ENCODE data around the gene LMBRD1. TPM values are rescaled to one million over a fixed set of nuclear protein-coding genes. Genes with fewer than 3 reads are reported as not detected.
A peak's percentile ranks its signal among the peaks of the same experiment; 100 is the strongest.

LMBRD1 gene
- 40.7 and 41.4 TPM in 2 replicates for total RNA-seq
- long read RNA-seq, transcript LMBRD1-202 (16 exons, 2,264 nt) = major isoform, 134 of 147 reads
- long read RNA-seq, partial matches to known transcripts = 2 of 147 reads
- long read RNA-seq, other reads (novel, unspliced or antisense) = 3 of 147 reads

- TF ChIP-seq CTCF (IDR thresholded peaks at IDR 0.05) = peak; percentile 98
- no peaks in the 10 kb centered on the region for H3K36me3 Mint-ChIP-seq (ENCODE audit: unreplicated experiment)
- H3K27me3 Mint-ChIP-seq (ENCODE audit: unreplicated experiment) = no peaks in the 10 kb centered on the region
- DNase-seq (ENCODE audit: extremely low spot score, unreplicated experiment) = peak; percentile 98
- H3K4me1 Mint-ChIP-seq (ENCODE audit: unreplicated experiment) = peaks cover 19% of the 10 kb centered on the region
- peak within 1 kb of the TSS; percentile 91 for H3K27ac Mint-ChIP-seq (ENCODE audit: unreplicated experiment)
- peak within 1 kb of the TSS; percentile 84 for H3K4me3 Mint-ChIP-seq (ENCODE audit: unreplicated experiment)
- peaks cover 7% of the 10 kb centered on the region for H3K9me3 Mint-ChIP-seq (ENCODE audit: unreplicated experiment)
Observed at GRCh38 chr6:69796642-69797390, at the start of gene LMBRD1. TSS of gene LMBRD1 (minus strand) at chr6:69797010. CDS start at chr6:69796881, 129 bp downstream.

- Mint-ChIP-seq H3K4me3 (ENCODE audit: unreplicated experiment) (no peak overlapping the region), H3K9me3 (ENCODE audit: unreplicated experiment) (no peaks in the 10 kb centered on the region), H3K27ac (ENCODE audit: unreplicated experiment) (no peak overlapping the region), H3K4me1 (ENCODE audit: unreplicated experiment) (no peaks in the 10 kb centered on the region), H3K27me3 (ENCODE audit: unreplicated experiment) (peaks cover 30% of the 10 kb centered on the region), H3K36me3 (ENCODE audit: unreplicated experiment) (no peaks in the 10 kb centered on the region)
- TF ChIP-seq CTCF (IDR thresholded peaks at IDR 0.05) = no peak
- DNase-seq (ENCODE audit: extremely low spot score, unreplicated experiment) = no peak
Observed at GRCh38 chr6:69846312-69846711, 49.5 kb upstream of the LMBRD1 start.

GRCh38 chr6:69843189-69843588 lies 46.4 kb upstream of the LMBRD1 start:
- H3K9me3 Mint-ChIP-seq (ENCODE audit: unreplicated experiment) = no peaks in the 10 kb centered on the region
- no peak overlapping the region for H3K4me3 Mint-ChIP-seq (ENCODE audit: unreplicated experiment)
- no peak for TF ChIP-seq CTCF (IDR thresholded peaks at IDR 0.05)

GRCh38 chr6:69841862-69842261 lies 45.1 kb upstream of the LMBRD1 start:
- Mint-ChIP-seq H3K27me3 (ENCODE audit: unreplicated experiment) (peaks cover 40% of the 10 kb centered on the region), H3K27ac (ENCODE audit: unreplicated experiment) (no peak overlapping the region), H3K36me3 (ENCODE audit: unreplicated experiment) (no peaks in the 10 kb centered on the region), H3K4me1 (ENCODE audit: unreplicated experiment) (no peaks in the 10 kb centered on the region), H3K9me3 (ENCODE audit: unreplicated experiment) (no peaks in the 10 kb centered on the region), H3K4me3 (ENCODE audit: unreplicated experiment) (no peak overlapping the region)
- no peak for TF ChIP-seq CTCF (IDR thresholded peaks at IDR 0.05)
- DNase-seq (ENCODE audit: extremely low spot score, unreplicated experiment) = no peak

More at GRCh38 chr6:69843189-69843588, 46.4 kb upstream of the LMBRD1 start:
- H3K27me3 Mint-ChIP-seq (ENCODE audit: unreplicated experiment) = peaks cover 40% of the 10 kb centered on the region
- H3K36me3 Mint-ChIP-seq (ENCODE audit: unreplicated experiment) = no peaks in the 10 kb centered on the region
- no peak for DNase-seq (ENCODE audit: extremely low spot score, unreplicated experiment)
- no peaks in the 10 kb centered on the region for H3K4me1 Mint-ChIP-seq (ENCODE audit: unreplicated experiment)
- H3K27ac Mint-ChIP-seq (ENCODE audit: unreplicated experiment) = no peak overlapping the region

- no peak overlapping the region for H3K27ac Mint-ChIP-seq (ENCODE audit: unreplicated experiment)
- no peak for DNase-seq (ENCODE audit: extremely low spot score, unreplicated experiment)
Observed at GRCh38 chr6:69835414-69836179, 38.8 kb upstream of the LMBRD1 start.

More at GRCh38 chr6:69835414-69836179, 38.8 kb upstream of the LMBRD1 start:
- TF ChIP-seq CTCF (IDR thresholded peaks at IDR 0.05) = peak; percentile 89
- no peaks in the 10 kb centered on the region for H3K9me3 Mint-ChIP-seq (ENCODE audit: unreplicated experiment)
- H3K4me1 Mint-ChIP-seq (ENCODE audit: unreplicated experiment) = no peaks in the 10 kb centered on the region
- H3K36me3 Mint-ChIP-seq (ENCODE audit: unreplicated experiment) = no peaks in the 10 kb centered on the region
- peak overlapping the region; percentile 44 for H3K4me3 Mint-ChIP-seq (ENCODE audit: unreplicated experiment)
- peaks cover 49% of the 10 kb centered on the region for H3K27me3 Mint-ChIP-seq (ENCODE audit: unreplicated experiment)

All from osteocyte (in vitro differentiated cells).